Measurements from ENCODE around the gene SRSF11.

SRSF11 gene

DNA sequence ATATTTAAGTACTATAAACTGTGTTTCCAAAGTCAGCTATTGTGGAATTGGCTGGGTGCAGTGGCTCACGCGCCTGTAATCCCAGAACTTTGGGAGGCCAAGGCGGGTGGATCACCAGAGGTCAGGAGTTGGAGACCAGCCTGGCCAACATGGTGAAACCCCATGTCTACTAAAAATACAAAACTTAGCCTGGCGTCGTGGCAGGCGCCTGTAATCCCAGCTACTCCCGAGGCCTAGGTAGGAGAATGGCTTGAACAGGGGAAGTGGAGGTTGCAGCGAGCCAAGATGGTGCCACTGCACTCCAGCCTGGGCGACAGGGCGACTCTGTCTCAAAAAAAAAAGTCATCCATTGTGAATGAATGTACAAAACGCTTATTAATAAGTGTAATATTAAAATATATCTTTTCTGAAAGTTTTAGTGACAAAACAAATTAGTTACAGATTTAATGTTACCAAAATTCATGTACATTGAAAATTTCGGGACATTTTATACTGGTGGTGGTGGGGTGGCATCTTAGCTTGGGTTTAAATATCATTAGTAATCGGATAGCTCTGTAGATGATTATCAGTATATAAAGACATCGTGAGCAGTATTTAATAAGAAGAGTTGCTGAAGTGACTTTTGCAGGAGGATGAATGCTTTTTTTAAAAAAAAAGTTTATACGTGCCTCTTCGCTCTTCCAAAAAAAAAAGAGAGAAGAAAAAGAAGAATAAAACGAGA, 503 bp upstream of the SRSF11 start:
- no peak for DNase-seq (ENCODE audit: low read depth)

DNA sequence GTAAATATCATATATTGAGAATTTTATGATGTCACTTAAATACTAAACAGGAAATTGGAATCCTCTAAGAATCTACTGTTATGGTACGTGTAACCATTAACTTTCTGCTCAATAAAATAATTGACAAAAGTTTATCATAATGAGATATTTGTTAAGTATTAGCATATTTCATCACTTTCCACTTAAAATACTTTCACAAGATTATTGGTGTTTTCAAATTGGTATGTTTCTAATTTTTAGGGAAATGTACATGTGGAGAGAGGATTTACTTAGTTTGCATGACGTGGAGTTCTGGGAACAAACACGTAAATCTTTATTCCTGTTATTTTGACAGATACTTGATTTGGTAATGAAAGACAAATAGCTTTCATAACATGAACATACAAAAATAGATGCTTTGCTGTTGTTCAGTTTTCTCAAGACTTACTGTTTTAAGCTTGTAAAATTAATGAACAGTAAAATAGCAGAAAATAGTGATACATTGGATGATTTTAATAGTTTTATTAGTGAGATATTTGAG, 1.6 kb downstream of the SRSF11 start:
- DNase-seq (ENCODE audit: low read depth), result no peak

DNA sequence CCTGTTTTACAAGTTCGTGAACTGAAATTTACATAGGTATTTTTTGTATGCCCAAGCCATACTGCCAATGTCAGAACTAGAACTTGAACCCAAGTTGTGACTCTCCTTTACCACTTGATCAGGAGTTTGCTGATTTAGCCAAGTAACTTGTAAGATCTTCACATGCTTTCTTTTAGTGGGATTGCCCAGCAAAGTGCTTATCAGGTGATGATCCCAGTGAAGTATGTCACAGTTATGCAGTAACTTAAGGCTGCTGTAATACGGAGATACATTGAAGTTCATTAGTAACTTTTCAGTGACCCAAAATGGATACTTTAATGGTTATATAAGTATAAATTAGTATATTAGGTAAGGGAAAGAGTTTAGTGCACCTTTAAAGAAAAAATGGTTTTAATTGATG, 3.8 kb downstream of the SRSF11 start:
- no peak for DNase-seq (ENCODE audit: low read depth)

DNA sequence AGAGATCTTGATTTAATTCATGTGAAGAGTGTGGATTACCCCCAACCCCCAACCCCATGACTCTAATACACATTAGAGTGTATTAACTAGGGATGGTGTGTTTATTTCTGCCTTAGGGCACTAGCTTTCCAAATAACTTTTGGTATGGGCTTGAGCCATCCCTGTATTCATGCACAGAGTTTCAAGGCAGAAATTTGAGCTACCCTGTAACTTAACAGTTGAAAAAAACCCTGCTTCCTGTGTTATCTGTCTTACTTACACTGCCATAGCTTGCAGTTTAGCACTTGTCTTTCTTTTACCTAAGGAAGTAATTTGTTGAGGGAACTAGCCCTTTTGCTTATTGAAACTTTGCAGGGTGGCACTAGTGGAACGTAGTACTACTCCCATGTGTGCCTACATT, 6.3 kb downstream of the SRSF11 start:
- DNase-seq (ENCODE audit: low read depth), result no peak

DNA sequence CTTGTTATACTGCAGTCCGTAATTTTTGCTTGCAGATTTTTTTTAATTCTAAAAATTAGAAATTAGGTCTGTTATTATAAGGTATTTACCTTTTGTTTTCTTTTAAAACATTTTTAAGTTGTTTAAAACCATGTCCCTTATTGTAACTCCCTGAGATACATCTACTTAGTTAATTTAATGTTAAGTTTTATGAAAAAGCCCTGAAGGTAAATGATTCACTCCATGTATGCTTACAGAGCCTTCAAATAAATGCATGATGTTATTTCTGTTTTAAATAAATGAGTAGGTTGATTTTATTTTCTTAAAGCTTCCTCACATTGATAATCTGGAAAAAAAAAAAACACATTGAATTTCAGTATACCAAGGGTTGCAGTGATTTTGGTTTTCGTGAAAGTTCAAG, 7.5 kb downstream of the SRSF11 start:
- no peak for DNase-seq (ENCODE audit: low read depth)

DNA sequence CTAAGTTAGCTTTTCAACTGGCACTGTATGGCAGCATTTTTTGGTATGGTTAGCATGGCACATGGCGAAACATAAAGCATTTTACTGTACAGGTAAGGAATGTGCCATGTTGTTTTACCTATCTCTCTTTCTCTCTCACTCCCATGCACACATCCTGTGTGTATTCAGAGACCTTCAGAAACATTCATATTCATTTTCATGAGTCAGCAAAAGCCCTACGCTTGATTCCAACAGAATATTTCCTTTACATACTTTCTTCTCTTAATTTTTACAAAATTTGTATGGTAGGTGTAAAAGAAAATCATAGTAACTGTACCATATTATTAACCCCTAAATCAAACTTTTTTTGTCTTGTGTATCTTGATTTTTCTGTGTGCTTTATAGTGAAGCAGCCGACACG, 10.3 kb downstream of the SRSF11 start:
- DNase-seq (ENCODE audit: low read depth), result no peak

DNA sequence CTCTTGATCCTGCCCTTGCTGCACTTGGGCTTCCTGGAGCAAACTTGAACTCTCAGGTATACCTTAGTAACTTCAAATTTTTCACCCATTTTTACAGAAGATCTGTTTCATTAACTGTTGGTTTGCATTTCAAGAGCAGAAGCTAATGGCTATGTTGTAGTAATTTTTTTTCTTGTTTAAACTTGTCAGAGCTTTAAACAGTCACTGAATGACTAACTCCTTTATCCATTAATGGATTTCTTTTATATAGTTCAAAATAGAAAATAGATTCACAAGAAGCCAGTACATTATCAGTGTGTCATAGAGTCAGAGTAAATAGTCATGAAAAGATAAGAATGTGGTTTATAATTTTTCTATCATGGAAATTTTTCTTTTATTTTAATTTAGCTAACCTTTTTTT, 13.6 kb downstream of the SRSF11 start:
- no peak for DNase-seq (ENCODE audit: low read depth)

DNA sequence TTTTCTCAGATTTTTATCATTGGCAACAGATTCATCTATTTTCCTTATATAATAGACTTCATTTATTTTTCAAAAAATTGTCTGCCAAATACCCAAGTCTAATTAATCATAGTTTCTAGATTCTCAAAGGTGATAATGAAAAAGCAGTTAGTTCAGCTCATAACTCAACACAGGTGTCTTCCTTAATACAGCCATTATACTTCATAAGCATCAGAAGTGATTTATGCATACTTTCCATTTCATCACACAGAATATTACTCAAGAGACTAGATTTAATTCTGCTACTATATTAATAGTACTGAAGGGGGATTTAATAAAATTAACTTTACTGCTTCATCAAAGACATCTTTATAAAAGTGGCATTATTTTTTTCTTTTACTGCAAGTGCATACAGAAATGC, 18.8 kb downstream of the SRSF11 start:
- no peak for DNase-seq (ENCODE audit: low read depth)

DNA sequence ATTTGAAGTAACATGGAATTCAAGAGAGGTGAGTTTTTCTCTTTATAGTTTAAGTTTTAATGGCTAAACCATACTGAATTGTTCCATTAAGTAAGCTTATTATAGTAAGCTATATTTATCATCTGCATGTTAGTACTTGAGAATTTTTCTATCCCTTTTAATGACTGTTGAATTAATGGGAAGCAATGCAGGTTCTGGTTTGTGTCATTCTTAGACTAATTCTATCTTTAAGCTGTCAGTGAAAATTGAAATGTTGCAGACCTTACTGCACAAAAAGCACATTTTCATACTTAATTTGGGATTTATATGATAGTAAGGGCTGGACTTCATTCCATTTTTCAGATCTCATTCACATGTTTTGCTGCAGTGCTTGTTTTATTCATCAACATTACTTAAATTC, 25.9 kb downstream of the SRSF11 start:
- no peak for DNase-seq (ENCODE audit: low read depth)

DNA sequence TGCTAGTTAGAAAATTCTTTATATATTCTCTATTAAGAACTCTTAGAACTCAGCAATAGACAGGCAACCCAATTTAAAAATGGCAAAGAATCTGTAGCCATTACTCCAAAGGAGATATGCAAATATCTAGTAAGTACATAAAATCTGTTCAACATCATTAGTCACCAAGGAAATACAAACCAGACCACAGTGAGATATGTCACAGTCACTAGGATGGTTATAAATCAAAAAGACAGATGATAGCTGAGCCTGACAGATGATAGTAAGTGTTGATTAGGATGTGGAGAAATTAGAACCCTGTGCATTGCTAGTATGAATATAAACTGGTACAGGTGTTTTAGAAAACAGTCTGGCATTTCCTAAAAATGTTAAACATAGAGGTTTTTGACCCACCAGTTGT, 26.6 kb downstream of the SRSF11 start:
- DNase-seq (ENCODE audit: low read depth), result no peak

DNA sequence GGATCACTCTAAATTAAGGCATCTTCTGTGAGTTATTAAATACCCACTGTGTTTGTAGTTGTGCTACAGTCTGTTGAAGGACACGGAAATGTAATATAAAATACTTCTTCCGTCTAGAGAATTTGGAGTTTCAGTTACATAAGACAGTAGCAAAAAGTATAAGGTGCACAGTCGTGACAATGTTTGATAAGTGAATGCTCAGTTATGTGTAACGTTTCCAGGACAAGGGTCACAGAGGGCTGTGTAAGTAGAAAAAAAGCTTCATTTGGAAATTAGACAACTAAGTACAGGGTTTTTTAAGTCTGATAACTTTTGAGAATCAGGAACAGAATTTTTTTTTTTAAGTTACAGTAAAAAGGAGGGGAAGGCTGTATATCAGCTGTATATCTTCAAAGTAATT, 27.5 kb downstream of the SRSF11 start:
- DNase-seq (ENCODE audit: low read depth), result no peak

DNA sequence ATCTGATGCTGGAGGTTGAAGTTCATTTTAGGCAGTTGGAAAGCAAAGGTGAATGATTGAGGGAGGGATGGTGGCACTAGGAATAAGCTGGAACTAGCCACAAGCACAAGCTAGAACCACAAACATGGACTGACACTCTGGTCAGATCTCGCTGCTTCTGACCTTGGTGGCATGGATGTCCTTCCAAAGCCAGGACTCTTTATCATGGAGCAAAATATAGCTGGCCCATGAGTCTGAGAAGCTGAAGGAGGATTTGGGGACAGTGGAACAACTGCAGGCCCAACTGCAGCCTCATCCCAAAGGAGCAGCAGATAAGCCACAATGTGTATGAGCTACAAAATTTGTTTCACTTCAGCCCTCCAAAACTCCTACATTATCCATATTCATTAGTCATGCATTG, 35.5 kb downstream of the SRSF11 start:
- no peak for DNase-seq (ENCODE audit: low read depth)

DNA sequence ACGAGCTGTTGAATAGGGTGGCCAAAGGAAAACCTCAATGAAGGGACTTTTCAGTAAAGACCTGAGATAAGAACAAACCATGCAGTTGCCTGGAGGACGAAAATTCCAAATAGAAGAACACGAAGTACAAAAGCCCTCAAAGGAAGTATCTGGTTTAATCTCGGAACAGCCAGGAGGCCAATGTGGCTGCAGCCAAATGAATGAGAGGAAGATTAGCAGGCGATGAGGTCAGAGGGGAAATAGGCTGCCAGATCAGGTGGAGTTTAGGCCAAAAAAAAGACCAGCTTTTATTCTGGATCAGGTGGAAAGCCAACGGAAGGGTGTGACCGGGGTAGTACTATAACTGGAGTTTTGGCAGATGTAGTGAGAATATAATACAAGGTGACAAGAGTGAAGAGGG, 43.7 kb downstream of the SRSF11 start:
- DNase-seq (ENCODE audit: low read depth), result no peak

DNA sequence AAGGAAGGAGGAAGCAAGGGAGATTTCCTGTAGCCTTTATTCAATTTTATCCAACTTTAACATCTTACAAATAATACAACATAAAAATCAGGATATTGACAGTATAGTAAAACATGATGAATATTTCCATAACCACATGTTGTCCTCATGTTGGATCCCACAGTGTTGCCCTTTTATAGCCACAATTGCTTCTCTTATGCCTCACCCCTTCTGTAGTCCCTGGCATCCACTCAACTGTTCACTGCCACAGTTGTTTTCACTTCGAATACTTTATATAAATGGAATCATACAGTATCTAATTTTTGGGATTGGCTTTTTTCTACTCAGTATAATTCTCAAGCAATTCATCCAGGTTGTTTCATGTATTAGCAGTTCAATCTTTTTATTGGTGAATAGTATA, 44.8 kb downstream of the SRSF11 start:
- no peak for DNase-seq (ENCODE audit: low read depth)

DNA sequence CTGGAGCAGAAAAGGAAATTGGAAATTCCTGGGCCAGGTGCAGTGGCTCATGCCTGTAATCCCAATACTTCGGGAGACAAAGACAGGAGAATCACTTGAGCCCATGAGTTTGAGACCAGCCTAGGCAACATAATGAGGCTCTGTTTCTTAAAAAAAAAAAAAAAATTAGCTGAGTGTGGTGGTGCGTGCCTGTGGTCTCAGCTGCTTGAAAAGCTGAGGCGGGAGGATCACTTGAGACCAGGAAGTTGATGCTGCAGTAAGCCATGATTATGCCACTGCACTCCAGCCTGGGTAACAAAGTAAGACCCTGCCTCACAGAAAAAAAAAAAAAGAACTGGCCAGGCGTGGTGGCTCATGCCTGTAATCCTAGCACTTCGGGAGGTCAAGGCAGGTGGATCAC, 56.7 kb downstream of the SRSF11 start:
- no peak for DNase-seq (ENCODE audit: low read depth)

DNA sequence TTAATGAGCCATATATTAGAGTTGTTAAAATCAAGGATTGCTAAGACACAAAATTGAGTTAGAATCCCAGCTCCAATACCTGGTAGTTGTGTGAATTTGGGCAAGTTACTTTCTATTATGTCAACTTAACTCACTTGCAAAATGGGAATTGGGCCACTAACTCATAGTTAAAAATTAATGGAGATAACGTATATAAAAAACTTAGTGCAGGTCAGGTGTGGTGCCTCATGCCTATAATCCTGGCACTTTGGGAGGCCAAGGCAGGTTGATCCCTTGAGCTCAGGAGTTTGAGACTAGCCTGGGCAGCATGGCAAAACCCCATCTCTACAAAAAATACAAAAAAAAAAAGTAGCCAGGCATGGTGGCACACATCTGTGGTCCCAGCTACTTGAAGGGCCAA, 57.5 kb downstream of the SRSF11 start:
- DNase-seq (ENCODE audit: low read depth), result no peak

DNA sequence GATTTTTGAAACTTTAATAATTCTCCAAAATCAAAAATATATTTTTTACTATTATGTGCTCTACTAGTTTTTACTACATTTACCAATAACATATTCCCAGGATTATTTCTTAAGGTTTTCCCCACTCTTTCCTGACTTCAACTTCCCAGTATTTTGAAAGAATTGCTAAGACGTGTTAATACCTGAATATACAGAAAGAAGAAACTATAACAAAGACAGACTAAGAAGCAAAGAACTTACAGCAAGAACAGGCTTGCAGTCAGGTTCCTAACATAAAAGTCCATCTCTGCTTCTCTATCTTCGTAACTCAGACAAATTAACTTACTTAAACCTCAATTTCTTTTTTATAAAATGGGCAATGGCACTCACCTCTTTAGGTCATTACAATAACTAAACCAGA, 63.2 kb downstream of the SRSF11 start:
- DNase-seq (ENCODE audit: low read depth), result no peak

DNA sequence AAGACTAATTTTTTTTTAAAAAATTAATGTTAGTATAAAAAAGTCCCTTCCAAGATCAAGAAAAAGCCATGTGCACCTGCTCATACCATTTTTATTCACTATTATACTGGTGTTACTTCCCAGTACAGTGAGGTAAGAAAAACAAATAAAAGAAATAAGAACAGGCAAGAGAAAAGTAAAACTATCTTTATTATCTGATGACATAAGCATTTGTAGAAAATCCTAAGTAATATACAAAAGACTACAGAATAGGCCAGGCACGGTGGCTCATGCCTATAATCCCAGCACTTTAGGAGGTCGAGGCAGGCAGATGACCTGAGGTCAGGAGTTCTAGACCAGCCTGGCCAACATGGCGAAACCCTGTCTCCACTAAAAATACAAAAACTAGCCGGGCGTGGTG, 65.3 kb downstream of the SRSF11 start:
- no peak for DNase-seq (ENCODE audit: low read depth)

DNA sequence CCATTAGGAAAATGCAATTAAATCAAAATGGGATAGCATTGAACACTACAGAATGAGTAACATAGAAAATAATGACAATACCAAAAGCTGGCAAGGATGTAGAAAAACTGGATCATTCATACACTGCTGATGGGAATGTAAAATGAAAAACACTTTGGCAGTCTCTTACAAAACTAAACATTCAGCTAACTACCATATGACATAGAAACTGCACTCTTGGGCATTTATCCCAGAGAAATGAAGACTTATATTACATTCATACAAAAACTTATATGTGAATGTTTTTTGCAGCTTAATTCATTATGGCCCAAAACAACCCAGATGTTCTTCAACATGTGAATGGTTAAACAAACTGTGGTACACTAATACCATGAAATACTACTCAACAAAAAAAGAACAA, 67.0 kb downstream of the SRSF11 start:
- DNase-seq (ENCODE audit: low read depth), result no peak

DNA sequence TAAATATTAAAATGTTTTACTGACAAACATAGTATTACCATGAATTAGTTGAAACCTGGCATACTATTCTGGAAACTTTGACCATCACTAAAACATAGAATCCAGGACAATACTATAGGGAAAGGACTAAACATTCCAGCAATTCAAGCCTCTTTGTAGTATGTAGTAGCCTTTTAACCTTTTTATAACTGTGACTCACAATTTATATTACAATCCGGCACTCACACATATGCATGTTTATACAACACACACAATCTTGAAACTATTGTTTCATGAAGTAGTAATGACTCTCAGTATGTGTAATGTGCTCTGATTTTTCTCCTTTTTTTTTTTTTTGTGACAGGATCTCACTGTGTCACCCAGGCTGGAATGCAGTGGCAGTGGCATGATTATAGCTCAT, 69.0 kb downstream of the SRSF11 start:
- peak; percentile 51 for DNase-seq (ENCODE audit: low read depth)

DNA sequence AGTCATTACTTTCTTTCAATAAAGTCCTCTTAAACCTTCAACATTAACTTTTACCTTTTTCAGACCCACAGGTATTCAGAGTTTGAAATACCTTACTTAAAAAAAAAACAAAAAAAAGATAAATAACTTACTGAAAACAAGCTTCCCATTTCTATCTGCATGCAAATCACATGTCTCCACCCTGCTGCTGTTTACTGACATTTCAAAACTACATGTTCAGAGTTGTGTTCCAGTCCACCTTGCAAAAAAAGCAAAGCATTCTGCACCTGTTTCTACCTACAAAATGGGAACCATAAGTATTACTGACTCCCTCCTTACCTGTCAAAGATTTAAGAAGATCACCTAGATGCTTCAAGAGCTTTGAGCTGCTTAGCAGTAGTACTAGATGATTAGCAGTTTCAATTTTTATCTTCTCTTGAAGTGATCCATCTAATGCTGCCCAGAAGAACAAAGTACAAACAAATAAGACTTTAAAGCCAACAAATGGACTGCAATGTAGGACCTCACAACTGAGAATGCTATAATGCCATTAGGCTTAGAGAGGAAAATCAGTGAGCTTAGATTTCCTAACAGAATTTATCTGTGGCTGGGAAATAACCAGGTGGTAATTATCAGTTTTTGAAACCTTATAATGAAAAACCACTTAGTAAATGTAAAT, 72.1 kb downstream of the SRSF11 start:
- DNase-seq (ENCODE audit: low read depth), result no peak

DNA sequence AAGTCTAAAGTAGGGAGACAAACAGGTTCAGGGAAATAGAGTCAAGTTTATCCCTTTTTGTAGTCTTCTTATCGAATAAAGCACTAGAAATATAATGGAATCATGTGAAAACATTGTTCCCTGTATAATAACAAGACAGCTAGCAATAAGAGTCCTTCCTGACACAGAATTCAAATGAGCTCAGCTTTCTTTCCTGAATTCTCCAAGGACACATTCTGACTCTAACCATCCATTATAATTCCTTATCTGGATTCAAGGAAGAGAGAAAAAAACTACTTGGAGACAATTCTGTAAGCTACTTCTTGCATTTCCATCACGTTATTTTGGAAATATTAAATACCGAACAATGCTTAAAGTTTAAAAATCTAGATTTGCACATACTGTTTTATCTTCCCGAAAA, 74.6 kb downstream of the SRSF11 start:
- no peak for DNase-seq (ENCODE audit: low read depth)

DNA sequence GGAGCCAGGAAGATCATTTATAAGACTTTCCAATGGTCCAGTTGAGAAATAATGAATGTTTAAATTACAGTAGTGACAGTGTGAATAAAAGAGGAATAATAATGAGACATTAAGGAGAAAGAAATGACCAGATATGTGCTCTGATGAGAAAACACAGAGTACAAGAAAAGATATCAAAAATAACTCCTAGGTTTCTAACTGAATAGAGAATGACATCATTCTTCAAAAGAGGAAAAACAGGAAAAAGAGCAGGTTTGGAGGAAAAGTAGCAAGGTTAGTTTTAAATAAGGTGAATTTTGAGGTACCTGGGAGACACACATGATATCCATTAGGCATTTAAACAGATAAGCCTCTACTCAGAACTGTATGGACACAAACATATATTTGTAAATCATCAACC, 78.3 kb downstream of the SRSF11 start:
- no peak for DNase-seq (ENCODE audit: low read depth)

Data from iris pigment epithelial cell (primary cell).